Activated naive CD4-positive, alpha-beta T cell (primary cell): ENCODE measurements around the gene FNBP1.
"Not testable (repeated sequence)": the region's sequence is repeated elsewhere in the genome, so short reads cannot be mapped to it uniquely, and the experiment has no call there.

ENCODE experiments used
- DNase-seq, 4 experiments: peaks; one replicate each; lab custom pipeline; 2025; lab: John Stamatoyannopoulos, UW

The FNBP1 gene

DNA sequence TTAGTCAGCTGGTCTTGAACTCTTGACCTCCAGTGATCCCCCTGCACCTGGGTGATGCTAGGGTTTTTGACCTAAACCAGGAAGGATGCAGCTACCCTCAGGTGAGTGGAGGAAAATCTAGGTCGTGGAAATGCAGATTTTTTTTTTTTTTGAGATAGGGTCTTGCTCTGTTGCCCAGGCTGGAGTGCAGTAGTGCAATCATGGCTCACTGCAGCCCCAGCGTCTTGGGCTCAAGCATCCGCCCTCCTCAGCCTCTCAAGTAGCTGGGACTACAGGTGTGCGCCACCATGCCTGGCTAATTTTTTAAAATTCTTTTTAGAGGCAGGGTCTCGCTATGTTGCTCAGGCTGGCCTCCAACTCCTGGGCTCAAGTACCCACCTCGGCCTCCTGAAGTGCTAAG is 51.9 kb downstream of the FNBP1 start:
- DNase-seq = not testable (repeated sequence)

DNA sequence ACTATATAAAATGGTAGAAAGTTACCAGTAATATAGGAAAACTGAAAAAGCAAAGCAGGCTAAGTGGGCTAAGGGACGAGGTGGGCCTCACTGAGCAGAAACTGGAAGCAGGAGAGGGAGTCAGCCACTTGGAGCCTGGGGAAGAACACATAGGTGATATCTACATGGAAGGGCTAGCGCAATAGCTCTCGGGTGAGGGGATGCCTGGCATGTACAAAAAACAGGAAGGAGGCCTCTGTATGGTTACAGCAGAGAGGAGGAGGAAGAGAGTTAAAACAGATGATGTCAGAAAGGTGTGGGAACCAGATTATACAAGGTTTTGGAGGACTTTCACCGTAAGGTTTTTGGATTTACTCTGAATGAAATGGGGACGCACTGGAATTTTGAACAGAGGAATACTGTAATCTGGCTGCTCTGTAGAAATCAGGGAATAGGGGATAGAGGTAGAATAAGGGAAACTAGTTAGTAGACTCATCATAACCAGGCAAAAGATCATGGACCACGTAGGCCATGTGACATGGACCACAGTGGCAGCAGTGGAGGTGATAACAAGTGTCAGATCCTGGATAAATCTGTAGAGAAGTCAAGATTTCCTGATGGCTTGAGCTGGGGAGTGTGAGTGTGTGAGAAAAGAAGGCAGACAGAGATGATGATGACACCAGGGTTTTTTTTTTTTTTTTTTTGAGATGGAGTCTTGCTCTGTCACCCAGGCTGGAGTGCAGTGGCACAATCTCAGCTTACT is 52.5 kb downstream of the FNBP1 start:
- no peak for DNase-seq

DNA sequence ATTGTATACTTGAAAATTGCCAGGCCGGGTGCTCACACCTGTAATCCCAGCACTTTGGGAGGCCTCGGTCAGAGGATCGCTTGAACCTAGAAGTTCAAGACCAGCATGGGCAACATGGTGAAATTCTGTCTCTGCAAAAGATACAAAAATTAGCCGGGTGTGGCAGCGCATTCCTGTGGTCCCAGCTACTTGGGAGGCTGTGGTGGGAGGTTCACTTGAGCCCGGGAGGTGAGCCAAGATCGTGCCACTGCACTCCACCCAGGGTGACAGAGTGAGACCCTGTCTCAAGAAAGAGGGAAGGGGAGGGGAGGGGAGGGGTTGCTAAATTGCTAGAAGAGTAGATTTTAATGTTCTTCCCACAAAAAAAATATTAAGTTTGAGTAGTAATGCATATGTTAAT is 53.2 kb downstream of the FNBP1 start:
- DNase-seq = no peak

DNA sequence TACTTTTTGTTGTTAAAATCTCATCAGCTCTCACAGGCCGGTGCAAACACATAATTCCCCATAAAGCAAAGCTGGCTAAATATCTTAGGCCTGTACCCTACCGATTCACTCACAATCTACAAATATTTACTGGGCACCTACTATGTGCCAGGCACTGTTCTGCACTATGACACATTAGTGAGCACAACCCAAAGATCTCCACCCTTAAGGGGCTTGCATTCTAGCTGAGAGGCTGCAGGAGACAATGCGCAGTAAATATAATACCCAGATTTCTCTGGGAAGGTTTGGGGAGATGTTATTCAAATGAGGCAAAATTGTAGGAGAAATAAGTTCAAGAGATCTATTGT is 53.7 kb downstream of the FNBP1 start:
- no peak for DNase-seq

DNA sequence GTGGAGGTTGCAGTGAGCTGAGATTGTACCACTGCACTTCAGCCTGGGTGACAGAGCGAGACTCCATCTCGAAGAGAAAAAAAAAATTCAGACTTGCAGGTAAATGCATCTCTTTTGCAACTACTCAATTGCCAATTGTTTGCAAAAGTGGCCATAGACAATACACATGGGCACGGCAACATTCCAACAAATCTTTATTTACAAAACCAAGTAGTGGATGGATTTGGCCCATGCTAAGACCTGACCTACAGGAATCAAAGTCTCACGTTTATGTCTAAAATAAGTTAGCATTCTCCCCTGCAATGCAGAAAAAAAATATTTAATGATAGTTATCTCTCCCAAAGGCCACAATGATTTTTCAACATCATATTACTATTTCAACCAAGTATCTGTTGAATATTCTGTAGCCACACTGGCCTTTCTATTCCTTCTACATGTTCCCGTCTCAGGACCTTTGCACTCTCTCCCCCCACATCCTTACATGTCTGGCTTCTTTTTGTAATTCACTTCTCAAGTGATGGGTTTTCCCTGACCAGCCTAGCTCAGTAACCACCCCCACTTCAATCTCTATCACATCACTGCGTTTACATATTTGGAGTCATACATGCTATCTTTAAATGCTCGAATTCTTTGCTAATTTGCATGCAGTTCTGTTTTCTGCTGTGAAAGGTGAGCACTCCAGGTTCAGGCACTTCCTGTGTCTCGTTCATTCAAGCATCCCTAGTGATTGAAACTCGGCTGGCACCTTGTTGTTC is 54.2 kb downstream of the FNBP1 start:
- no peak for DNase-seq

DNA sequence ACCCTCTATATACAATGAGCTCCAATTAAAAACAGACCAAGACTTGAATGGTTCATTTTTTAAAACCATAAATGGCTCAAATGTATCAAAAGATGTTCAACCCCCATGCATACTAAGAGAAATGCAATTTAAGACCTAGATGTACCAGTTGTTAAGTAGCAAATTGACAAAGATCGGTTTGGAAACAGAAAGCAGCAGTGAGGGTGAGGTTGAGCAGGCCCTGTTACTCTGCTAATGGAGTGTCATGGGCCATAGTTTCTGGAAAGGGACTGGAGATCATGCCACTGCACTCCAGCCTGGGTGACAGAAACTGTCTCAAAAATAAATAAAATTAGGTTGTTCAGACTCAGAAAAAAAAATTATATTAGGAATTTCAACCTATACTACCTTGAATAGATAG is 55.0 kb downstream of the FNBP1 start:
- no peak for DNase-seq

DNA sequence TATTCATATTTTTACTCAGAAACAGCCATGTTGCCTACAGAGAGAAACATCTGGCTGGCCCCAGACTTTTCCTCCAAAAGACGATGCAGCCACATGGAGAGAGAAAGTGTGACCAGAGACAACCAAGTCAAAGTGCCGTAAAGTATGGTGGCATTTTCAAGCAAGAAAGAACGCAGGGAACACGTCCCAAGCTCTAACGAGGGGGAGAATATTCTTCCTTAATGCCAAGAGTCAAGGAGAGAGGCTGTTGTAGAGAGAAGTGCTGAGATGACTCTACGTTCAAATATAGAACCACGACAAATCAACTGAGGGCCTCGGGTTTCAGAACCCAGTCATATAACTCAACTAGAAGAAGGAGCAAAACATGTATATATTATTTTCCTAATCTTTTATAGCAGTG is 55.9 kb downstream of the FNBP1 start:
- no peak for DNase-seq

DNA sequence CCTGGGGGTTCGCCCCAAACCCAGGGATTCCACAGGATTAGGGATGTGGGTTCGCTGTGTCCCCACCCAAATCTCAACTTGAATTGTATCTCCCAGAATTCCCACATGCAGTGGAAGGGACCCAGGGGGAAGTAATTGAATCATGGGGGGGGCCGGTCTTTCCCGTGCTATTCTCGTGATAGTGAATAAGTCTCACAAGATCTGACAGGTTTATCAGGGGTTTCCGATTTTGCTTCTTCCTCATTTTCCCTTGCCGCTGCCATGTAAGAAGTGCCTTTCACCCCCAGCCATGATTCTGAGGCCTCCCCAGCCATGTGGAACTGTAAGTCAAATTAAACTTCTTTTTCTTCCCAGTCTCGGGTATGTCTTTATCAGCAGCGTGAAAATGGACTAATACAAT is 58.4 kb downstream of the FNBP1 start:
- not testable (repeated sequence) for DNase-seq

DNA sequence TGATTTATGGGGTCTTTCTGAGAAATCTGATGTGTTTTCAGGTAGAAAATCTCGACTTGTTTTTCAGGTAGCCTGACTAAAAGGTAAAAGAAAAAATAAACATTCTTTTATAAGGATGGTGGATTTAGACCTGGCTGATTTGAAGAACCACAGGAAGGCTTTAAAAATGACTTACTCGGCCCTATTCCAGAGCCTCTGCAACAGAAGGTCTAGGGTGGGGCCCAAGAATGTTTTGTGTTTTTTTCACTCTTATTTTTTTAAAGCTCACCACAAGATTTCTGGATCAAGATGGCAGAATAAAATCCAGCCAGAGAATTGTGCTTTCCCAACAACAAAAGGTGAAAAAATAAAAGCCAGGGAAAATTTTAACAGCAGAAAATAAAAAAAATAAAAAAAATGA is 59.1 kb downstream of the FNBP1 start:
- no peak for DNase-seq

DNA sequence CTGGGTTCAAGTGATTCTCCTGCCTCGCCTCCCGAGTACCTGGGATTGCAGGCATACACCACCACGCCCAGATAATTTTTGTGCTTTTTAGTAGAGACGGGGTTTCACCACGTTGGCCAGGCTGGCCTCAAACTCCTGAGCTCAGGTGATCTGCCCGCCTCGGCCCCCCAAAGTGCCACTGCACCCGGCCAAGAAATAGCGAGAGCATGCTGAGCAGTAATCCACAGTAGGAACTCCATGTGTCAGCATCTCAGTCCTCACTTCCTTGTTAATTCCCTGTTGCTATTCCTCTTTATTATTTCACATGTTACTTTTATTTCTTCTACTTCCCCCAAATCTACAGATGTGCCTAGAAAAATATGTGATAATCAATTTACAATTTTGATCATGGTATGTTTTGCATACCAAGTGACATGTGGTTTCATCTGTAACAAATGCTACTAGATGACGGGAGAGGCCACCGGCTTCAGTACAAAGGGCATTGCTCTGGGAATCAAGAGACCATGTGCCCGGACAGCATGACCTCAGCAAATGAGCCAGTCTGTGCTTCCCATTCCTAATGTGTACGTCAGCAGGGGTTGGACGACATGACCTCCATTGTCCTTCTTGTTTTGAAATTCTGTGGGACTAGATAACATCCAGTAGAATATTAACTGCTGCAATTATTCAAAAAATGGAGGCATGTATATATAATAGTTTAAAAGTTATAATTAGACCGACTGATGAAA is 61.6 kb downstream of the FNBP1 start:
- DNase-seq = no peak

DNA sequence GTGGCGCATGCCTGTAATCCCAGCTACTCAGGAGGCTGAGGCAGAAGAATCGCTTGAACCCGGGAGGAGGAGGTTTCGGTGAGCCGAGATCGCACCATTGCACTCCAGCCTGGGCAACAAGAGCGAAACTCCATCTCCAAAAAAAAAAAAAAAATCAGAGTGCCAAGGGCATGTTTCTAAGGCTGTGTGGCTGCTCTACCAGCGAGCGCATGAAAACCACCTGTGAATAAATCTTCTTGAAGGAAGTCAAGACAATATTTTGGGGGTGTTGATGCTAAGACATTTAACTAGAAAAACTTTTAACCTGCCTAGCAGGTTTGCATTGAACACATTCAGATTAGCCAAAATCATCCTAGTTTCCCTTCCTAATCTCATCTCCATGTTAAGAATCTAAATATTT is 62.8 kb downstream of the FNBP1 start:
- DNase-seq = not testable (repeated sequence)

DNA sequence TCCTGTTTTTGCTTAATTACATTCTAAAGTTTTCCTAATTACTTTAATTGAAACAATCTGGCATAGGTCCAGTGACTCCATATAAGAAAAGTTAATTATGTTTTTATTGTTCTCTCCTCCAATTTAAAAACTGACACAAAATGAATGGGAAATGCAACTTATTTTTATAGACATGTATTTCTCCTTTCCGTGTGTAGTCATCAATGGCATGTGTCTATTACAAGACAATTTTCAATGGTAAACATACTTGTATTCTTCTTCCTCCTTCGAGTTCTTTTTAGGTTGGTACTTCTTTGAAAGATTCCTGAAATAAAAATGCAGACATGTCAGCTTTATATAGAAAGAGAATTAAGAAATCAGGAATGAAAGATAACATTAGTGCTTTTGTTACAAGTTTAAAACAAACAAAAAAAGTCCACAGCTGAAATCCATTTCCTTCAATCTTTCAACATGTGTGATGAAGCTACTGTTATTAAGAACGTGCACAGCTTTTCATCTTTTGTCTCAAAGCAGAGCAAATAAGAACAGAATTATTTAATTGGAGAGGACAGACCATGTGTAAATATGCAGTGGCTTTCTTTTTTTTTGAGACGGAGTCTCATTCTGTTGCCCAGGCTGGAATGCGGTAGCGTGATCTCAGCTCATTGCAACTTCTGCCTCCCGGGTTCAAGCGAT is 63.8 kb downstream of the FNBP1 start:
- no peak for DNase-seq

DNA sequence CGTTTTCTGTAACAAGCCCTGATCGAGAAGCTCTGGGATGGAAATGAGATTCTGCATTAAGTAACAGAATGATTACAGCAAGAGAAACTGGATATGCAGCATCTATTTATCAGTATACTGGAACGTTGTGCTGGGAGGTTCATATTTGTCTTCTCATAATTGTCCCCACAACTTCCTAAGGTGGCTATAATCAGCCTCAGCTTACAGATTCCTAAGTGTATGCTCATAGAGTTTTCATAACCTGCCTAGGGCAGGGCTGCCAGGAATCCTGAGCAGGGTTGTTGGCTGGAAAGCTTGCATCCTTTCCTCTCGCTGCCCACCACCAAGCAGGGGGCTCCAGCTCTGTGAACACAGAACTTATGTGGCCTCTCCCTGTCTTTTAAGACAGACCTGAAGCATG is 70.2 kb downstream of the FNBP1 start:
- no peak for DNase-seq

DNA sequence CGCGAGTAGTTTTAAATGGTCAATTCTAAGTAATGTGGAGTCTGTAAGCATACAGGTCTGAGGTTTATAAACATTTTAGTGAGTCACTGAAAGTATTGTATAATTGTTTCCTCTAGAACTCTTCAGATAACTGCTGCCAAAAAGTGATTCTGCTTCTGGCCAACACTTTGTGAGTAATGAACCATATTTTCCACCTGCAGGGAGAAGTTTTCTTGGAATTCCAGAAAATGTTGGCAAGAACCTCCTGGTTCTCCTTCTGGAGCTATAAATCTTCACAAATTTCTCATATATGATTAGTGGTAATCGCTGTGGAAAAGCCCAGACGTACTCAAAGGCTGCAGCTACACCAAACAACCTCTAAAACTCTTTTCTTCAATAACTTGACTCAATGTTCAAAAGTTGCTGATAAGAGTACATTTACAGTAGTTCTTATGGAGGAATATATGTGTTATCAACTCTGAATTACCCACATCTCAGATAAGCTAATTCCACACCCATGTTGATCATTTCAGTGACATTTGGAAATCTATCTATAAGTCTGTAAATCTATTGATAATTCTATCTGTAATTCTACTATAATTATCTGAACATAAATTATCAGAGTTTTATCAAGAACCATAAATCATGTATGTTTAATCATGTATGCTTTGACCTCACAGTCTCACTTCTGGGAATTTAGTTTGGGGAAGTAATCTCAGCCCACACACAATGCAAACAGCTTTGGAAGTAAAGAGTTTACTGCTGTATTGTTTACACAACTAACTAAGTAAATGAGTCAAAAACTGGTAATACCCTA is 74.1 kb downstream of the FNBP1 start:
- no peak for DNase-seq

DNA sequence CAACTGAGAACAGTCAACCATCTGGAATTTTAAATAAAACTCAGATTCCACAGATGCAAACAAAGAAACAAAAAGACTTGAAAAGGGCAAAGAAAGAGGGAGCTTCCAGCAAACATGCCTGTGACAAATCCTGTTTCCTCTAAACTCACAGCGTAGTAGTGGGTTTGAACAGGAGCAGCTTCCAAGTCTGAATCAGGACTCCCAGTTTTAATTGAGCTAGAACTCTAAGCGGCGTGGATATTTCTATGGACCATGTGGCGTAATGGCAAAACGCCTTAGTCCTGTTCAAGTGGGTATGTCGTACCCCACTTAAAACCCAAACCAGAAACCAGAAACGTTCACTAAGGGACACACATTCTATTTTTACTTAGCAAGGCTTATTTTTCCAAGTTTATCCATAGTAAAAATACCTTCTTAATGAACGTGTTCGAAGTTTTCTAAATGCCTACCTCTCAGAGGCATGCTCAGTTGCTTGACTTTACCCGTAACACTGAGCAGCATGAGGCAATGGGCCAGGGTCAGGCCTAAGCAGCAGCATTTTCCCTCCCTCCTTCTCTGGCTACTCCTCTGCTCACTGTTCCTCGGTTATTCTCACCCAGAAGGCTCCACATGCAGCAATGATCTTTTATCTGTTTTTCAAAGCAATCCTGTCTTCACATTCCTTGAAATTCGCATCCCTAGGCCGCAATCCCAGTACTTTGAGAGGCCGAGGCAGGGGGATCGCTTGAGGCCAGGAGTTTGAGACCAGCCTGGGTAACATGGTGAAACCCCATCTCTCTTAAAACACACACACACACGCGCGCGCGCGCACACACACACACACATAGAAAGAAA is 77.9 kb downstream of the FNBP1 start:
- DNase-seq = no peak

DNA sequence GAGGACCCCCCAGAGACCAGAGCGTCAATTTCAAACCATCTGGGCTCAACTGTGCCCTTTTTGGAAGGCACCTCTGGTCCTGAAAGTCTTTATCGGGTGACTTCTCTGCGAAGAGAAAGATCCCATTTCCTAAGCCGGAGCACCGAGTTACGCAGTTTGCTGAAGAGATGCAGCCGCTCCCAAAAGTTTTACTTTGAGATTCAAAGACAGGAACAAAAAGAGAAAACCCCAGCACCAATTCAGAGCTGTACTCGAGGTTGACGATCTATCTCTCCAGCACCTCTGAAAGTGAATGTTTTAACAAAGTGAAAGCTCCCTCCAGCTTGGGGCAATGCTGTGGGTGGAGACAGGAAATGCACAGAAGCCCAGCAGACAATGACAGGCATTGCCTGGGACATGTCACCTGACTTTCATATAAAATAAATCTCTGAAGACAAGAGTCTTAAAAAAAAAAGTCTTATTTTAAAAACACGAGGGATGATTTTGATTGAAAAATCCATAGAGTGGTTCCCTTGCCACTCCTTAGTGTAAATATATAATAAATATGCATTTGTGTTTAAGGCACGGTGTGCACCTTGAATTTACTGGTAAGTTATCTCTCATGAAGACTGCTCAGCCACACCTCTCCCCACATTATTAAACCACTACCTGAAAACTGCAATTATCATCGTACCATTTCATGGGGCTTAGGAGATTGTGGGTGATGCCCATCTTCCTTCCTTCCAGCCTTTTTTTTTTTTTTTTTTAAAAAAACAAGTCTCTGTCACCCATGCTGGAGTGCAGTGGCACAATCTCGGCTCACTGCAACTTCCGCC is 79.9 kb downstream of the FNBP1 start:
- peak; percentile 9 to 56 (median 36) for DNase-seq

DNA sequence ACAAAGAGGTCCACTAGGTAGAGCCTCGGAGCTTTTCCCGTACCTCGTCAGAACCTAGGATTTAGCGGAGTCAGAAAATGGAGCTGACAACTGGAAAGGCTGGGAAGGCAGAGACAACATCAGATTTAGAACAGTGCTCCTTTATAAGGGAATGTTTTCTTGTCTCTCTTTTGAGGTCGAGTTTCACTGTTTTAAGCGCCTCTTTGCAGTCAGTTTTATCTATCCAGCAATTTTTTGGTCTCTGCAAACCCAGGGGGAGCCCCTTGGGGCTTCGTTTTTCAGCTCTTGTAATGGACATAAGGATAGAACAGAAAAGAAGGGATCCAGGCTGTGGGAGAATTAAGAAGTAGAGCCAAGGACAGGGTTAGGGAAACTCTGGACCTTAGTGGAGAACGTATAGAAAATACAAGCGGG is 80.5 kb downstream of the FNBP1 start:
- no peak for DNase-seq

DNA sequence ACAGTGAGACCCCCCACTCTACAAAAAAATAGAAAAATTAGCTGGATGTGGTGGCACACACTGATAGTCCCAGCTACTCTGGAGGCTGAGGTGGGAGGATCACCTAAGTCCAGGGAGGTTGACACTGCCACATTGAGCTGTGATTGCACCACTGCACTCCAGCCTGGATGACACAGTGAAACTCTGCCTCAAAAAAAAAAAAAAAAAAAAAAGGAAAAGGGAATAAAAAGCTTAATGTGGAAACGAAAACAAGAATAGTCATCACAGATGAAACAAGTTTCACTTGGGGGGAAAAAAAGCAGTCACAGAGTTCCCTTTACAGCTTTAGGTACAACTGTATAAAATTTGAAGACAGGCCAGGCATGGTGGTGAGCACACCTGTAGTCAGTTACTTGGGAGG is 84.2 kb downstream of the FNBP1 start:
- DNase-seq = no peak

DNA sequence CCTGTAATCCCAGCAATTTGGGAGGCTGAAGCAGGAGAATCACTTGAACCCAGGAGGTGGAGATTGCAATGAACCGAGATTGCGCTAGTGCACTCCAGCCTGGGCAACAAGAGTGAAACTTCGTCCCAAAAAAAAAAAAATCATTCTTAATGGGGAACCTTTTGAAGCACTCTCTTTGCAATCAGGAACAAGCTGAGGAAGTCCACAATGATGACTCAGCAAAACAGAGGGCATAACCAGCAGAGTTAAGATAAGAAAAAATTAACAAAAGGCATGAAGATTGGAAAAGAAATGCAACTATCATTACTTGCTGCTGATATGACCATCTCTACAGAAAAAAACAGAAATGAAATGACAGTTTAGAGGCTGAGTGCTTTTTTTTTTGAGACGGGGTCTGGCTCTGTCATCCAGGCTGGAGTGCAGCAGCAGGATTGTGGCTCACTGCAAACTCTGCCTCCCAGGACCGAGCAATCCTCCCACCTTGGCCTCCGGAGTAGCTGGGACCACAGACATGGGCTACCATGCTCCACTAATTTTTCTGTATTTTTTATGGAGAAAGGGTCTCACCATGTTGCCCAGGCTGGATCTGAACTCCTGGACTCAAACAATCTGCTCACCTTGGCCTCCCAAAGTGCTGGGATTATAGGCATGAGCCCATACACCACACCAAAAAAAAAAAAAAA is 88.0 kb downstream of the FNBP1 start:
- DNase-seq = no peak
